ENCODE results near the gene MYRIP.

MYRIP gene

GRCh38 chr3:39937874-39938273, 128.5 kb downstream of the MYRIP start:
- no peak for TF ChIP-seq ZFX (IDR thresholded peaks at IDR 0.05)
- TF ChIP-seq, protein P1, sequence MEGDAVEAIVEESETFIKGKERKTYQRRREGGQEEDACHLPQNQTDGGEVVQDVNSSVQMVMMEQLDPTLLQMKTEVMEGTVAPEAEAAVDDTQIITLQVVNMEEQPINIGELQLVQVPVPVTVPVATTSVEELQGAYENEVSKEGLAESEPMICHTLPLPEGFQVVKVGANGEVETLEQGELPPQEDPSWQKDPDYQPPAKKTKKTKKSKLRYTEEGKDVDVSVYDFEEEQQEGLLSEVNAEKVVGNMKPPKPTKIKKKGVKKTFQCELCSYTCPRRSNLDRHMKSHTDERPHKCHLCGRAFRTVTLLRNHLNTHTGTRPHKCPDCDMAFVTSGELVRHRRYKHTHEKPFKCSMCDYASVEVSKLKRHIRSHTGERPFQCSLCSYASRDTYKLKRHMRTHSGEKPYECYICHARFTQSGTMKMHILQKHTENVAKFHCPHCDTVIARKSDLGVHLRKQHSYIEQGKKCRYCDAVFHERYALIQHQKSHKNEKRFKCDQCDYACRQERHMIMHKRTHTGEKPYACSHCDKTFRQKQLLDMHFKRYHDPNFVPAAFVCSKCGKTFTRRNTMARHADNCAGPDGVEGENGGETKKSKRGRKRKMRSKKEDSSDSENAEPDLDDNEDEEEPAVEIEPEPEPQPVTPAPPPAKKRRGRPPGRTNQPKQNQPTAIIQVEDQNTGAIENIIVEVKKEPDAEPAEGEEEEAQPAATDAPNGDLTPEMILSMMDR (conservative IDR thresholded peaks at IDR 0.05) = no peak
- no peak overlapping the region for H3K27ac ChIP-seq

DNA sequence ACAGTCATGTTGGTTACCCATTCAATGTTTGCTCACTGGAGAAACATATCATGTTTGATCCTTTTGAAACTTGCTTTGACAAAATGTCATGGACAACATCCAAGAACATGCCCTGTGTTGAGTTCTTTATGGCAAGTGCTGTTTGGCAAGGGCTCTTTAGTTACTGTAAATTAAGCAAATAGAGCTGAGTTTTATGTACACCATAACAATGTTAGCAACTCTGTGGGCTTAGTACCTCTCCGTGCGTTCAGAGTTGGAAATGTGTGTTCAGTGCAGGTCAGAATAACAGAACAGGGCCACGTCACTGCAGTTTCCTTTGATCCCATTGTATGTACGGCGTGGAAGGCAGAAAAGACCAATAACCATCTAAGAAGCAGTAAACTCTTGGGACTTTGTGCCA, 132.5 kb downstream of the MYRIP start:
- H3K27ac ChIP-seq = no peak overlapping the region; the same call in 1 of the 2 replicates
- TF ChIP-seq, protein P1 (conservative IDR thresholded peaks at IDR 0.05) = peak; percentile 20
- no peak for TF ChIP-seq ZFX (IDR thresholded peaks at IDR 0.05)

DNA sequence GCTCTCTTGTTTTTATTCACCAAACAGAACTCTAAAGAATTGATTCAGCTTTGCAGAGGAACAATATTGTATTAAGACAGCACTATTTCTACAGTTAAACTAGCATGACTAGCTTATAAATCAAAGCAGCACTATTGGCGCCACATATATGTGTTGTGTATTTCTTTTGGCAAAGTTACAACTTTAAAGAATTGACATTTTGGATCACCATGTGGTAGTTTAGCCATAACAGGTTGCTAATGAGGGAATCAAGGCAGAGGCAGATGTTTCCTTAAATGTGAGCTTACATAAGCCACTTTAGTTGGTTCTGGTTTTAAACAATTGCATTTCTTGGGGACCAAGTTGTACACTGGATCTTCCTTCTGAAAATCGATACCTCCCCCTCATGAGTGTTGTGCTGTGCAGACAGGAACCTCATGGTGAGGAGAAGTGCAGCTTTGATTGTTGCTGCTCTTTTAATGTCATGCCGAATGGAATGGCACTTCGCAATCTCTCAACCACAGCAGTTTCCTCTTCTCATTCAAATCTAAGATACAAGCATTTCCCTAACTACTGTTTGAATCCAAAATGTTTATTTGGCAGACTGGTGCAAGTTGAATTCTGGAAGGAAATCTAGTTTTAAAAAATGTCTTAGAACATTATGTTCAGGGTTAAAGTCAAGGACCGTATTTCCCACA, 151.2 kb downstream of the MYRIP start:
- TF ChIP-seq ZFX (IDR thresholded peaks at IDR 0.05) = no peak
- TF ChIP-seq, protein P1 (conservative IDR thresholded peaks at IDR 0.05) = no peak
- H3K27ac ChIP-seq = no peak overlapping the region

GRCh38 chr3:39961230-39961629, 151.8 kb downstream of the MYRIP start:
- TF ChIP-seq ZFX (IDR thresholded peaks at IDR 0.05) = no peak
- TF ChIP-seq, protein P1 (conservative IDR thresholded peaks at IDR 0.05) = no peak
- H3K27ac ChIP-seq = no peak overlapping the region

- H3K27ac ChIP-seq = no peak overlapping the region
- TF ChIP-seq ZFX (IDR thresholded peaks at IDR 0.05) = no peak
- TF ChIP-seq, protein P1 (conservative IDR thresholded peaks at IDR 0.05) = no peak
Measured at GRCh38 chr3:39962581-39962980, 153.2 kb downstream of the MYRIP start.

DNA sequence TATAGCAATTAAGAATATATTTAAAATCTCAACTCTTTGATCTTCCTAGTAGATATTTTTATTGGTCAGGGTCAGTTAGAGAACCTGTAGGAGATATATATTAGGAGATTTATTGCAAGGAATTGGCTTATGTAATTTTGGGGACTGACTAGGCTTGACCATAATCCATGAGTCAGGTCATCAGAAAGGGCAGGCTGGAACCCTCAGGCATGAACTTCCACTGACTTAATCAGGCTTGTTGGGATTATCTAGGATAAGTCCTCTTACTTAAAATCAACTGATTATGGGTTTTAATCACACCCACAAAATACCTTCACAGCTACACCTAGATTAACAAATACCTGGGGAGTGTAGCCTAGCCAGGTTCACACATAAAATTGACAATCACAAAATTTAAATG, 156.1 kb downstream of the MYRIP start:
- no peak for TF ChIP-seq ZFX (IDR thresholded peaks at IDR 0.05)
- TF ChIP-seq, protein P1 (conservative IDR thresholded peaks at IDR 0.05) = no peak
- no peak overlapping the region for H3K27ac ChIP-seq

GRCh38 chr3:39965997-39966396, 156.6 kb downstream of the MYRIP start:
- no peak for TF ChIP-seq ZFX (IDR thresholded peaks at IDR 0.05)
- TF ChIP-seq, protein P1 (conservative IDR thresholded peaks at IDR 0.05) = no peak

More at GRCh38 chr3:39965997-39966396, 156.6 kb downstream of the MYRIP start:
- no peak overlapping the region for H3K27ac ChIP-seq

Data from C4-2B (cell line).